Measurements from ENCODE around the gene FLT1. TPM values are rescaled to one million over a fixed set of nuclear protein-coding genes. Genes with fewer than 3 reads are reported as not detected.

Gene FLT1
- total RNA-seq, 4 donors from 2014 or later, result 12.5 to 46.2 (median 31.3) TPM

DNA sequence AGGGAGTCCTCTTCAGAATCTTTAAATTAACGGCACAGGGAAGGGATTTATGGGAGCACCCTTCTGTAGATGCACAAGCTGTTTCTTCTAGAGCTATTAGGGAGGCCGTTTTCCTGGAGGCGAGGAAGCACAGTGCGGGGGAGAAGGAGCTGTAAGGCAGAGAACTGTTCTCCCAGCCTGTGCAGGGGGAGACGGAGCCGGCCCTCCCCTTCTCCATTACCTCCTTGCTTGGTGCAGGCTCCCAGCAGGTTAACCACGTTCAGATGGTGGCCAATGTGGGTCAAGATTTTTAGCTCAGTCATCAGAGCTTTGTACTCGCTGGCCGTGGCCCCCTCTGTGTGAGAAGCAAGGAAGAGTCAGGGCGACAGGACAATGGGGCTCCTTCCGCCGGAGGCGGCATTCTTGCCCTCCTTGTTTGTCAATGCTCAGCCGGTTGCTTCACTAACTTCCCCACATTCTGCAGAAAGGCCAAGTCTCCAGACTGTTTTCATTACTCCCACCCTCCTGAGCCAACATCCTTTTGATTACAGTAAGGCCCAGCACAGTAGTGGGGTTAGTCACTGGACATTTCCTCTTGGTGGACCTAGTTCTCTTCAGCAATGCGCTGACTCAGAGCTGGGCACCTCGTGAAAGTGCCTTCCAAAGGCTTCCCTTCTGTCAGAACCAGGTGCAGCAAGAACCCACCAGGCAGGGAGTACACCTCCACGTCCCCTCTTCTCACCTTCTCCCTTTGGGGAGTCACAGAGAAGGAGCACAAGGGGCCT lies 165.4 kb downstream of the FLT1 start:
- Histone ChIP-seq H3K4me3 (no peak overlapping the region), H3K9me3 (no peaks in the 10 kb centered on the region), H3K36me3 (peaks cover 0 to 31% (median 0%) of the 10 kb centered on the region in 4 donors), H3K27ac (replicated peaks in 1 of 4) (no peak overlapping the region), H3K4me1 (peaks cover 0 to 19% (median 6%) of the 10 kb centered on the region in 4 donors), H3K27me3 (no peaks in the 10 kb centered on the region)
- TF ChIP-seq POLR2AphosphoS5 (IDR thresholded peaks at IDR 0.05) (peak in 1 of 2 donors; percentile 23), POLR2A (IDR thresholded peaks at IDR 0.05; ENCODE audit: low read depth) (no peak)
- intact Hi-C loops (cut with DNase I), result loop anchor here (5.0 to 10.0 kb wide), 2 partner anchors 305 to 468 kb away; no protein-coding TSS in a partner anchor
- 78% methylated on average over 17 of the region's 17 CpGs for WGBS
- DNase-seq (ENCODE audit: extremely low spot score), result no peak

DNA sequence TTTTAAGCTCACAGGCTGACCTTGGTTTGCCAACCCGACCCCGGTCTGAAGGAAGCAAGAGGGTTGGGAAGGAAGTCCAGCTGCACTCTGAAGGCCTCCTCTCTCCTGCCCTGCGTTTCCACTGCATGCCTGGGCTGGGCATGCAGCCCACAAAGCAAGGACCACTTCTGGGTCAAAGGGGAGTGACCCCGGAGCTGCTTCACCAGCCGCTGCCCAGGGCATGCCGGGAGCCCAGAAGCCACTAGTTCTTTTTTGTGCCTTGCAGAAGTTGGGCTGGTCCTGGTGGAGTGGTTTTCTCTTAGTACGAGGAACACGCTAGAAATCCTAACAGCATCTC lies 166.7 kb downstream of the FLT1 start:
- TF ChIP-seq EP300 (IDR thresholded peaks at IDR 0.05), result no peak
- no peak for TF ChIP-seq POLR2AphosphoS5 (IDR thresholded peaks at IDR 0.05)
- TF ChIP-seq, protein P1, sequence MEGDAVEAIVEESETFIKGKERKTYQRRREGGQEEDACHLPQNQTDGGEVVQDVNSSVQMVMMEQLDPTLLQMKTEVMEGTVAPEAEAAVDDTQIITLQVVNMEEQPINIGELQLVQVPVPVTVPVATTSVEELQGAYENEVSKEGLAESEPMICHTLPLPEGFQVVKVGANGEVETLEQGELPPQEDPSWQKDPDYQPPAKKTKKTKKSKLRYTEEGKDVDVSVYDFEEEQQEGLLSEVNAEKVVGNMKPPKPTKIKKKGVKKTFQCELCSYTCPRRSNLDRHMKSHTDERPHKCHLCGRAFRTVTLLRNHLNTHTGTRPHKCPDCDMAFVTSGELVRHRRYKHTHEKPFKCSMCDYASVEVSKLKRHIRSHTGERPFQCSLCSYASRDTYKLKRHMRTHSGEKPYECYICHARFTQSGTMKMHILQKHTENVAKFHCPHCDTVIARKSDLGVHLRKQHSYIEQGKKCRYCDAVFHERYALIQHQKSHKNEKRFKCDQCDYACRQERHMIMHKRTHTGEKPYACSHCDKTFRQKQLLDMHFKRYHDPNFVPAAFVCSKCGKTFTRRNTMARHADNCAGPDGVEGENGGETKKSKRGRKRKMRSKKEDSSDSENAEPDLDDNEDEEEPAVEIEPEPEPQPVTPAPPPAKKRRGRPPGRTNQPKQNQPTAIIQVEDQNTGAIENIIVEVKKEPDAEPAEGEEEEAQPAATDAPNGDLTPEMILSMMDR (IDR thresholded peaks at IDR 0.05), result no peak
- no peak for TF ChIP-seq POLR2A (IDR thresholded peaks at IDR 0.05; ENCODE audit: low read depth)
- Histone ChIP-seq H3K4me1 (peaks cover 5 to 23% (median 12%) of the 10 kb centered on the region in 4 donors), H3K27me3 (no peaks in the 10 kb centered on the region), H3K4me3 (no peak overlapping the region), H3K27ac (replicated peaks in 1 of 4) (no peak overlapping the region), H3K9me3 (no peaks in the 10 kb centered on the region), H3K36me3 (peaks cover 0 to 24% (median 0%) of the 10 kb centered on the region in 4 donors)
- no peak for DNase-seq (ENCODE audit: extremely low spot score)
- 90% methylated on average over 6 of the region's 8 CpGs for WGBS
- intact Hi-C loops (cut with DNase I), result loop anchor here (5.0 to 10.0 kb wide), 2 partner anchors 307 to 469 kb away; no protein-coding TSS in a partner anchor

DNA sequence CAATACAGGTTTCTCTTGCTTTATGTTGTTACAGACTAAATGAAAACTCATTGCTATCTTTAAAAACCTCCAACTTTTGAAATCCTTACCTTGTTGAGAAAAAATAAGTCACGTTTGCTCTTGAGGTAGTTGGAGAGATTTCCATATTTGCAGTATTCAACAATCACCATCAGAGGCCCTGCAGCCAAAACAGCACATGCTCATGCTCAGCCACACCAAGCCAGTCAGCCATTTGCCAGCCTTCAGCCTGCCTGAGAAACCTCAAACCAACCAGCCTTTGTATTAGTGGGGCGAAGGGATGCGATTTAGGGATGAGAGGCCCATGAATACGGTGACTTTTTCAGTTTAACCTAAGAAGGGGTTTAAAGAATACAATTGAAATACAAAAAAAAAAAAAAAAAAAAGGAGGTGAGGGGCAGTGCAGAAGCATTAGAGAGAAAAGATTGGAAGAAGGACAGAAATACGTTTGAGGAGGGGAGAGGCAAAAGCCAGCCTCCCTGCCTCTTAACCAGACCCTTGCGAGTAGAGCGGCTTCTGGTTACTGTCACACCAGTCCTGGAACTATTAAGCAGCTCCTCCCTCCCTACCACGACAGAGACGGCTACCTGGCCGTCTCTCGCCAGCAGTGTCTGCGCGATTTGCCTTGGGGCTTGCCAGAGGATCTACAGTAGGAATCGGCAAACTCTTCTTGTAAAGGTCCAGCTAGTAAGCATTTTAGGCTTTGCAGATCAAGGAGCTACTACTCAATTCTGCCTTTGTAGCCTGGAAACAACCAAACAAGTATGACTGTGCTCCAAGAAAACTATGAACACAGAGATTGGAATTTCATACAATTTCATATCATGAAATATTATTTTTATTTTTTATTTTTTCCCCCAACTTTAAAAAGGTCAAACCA lies 167.3 kb downstream of the FLT1 start:
- TF ChIP-seq, protein P1 (IDR thresholded peaks at IDR 0.05), result no peak
- TF ChIP-seq POLR2A (IDR thresholded peaks at IDR 0.05; ENCODE audit: low read depth) (no peak), POLR2AphosphoS5 (IDR thresholded peaks at IDR 0.05) (no peak), EP300 (IDR thresholded peaks at IDR 0.05) (no peak)
- Histone ChIP-seq H3K4me1 (peaks cover 6 to 23% (median 13%) of the 10 kb centered on the region in 4 donors), H3K27me3 (no peaks in the 10 kb centered on the region), H3K9me3 (no peaks in the 10 kb centered on the region), H3K4me3 (no peak overlapping the region), H3K27ac (replicated peaks in 1 of 4) (no peak overlapping the region), H3K36me3 (peaks cover 0 to 20% (median 0%) of the 10 kb centered on the region in 4 donors)
- no peak for DNase-seq (ENCODE audit: extremely low spot score)
- WGBS, result 91% methylated on average over 14 of the region's 14 CpGs
- intact Hi-C loops (cut with DNase I), result loop anchor here (5.0 to 10.0 kb wide), 2 partner anchors 307 to 470 kb away; no protein-coding TSS in a partner anchor

DNA sequence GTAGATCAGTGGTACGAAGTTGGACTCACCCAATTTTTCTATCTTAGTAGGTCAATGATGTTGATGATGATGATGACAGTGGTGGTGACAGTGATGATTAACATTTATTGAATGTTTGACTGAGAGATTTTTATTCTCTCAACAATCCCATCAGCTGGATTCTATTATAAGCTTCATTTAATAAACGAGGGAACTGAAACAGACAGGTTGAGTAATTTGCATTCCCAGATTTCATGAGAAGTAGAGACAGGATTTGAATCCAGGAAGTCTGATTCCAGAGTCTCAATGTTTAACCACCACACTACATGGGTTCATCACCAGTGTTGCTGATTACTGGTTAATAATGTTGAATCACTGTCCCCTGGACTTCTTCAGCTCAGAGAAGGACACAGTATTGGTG lies 168.9 kb downstream of the FLT1 start:
- H3K27me3 ChIP-seq, result no peaks in the 10 kb centered on the region
- no peak overlapping the region for H3K27ac ChIP-seq (replicated peaks in 1 of 4)
- 79% methylated on average over 2 of the region's 2 CpGs for WGBS
- DNase-seq (ENCODE audit: extremely low spot score), result no peak
- H3K9me3 ChIP-seq, result no peaks in the 10 kb centered on the region
- peaks cover 0 to 11% (median 0%) of the 10 kb centered on the region in 4 donors for H3K36me3 ChIP-seq
- H3K4me3 ChIP-seq, result no peak overlapping the region
- peaks cover 6 to 23% (median 17%) of the 10 kb centered on the region in 4 donors for H3K4me1 ChIP-seq
- intact Hi-C loops (cut with DNase I), result loop anchor here (5.0 to 10.0 kb wide), 2 partner anchors 309 to 471 kb away; no protein-coding TSS in a partner anchor
- TF ChIP-seq, protein P1 (IDR thresholded peaks at IDR 0.05), result no peak
- TF ChIP-seq EP300 (IDR thresholded peaks at IDR 0.05) (no peak), POLR2A (IDR thresholded peaks at IDR 0.05; ENCODE audit: low read depth) (no peak), POLR2AphosphoS5 (IDR thresholded peaks at IDR 0.05) (no peak)

Measured in esophagus muscularis mucosa (tissue), 4 donors.